Liver (tissue), 9 donors: ENCODE measurements around the gene CHI3L2. TPM values are rescaled to one million over a fixed set of nuclear protein-coding genes. Genes with fewer than 3 reads are reported as not detected.
"Not testable (repeated sequence)": the region's sequence is repeated elsewhere in the genome, so short reads cannot be mapped to it uniquely, and the experiment has no call there.

Experiments used
- DNase-seq: peaks from one replicate; pipeline ENCODE4 v3.0.0-alpha.2; 2017; ENCODE audit warnings: low spot score
- H3K27ac ChIP-seq, 2 donors: one replicate each; pipeline ENCODE4 v1.7.0; 2013; ENCODE audit warnings: inconsistent platforms in 2 of 2, low read length in 2 of 2, control low read depth in 1 of 2, low read depth in 1 of 2, mild to moderate bottlenecking in 1 of 2
- H3K27me3 ChIP-seq, 4 donors: one replicate each; pipeline versions ENCODE4 v1.6.1 to v1.7.0; 2013; ENCODE audit warnings: low read length in 3 of 4, inconsistent platforms in 1 of 4, mild to moderate bottlenecking in 1 of 4, moderate library complexity in 1 of 4; ENCODE audit not compliant: control insufficient read depth in 4 of 4, insufficient read depth in 4 of 4
- H3K36me3 ChIP-seq, 4 donors: one replicate each; pipeline versions ENCODE4 v1.6.1 to v1.7.0; 2013; ENCODE audit warnings: low read length in 3 of 4, mild to moderate bottlenecking in 3 of 4, low read depth in 1 of 4, moderate library complexity in 1 of 4; ENCODE audit not compliant: control insufficient read depth in 4 of 4, insufficient read depth in 3 of 4
- H3K4me1 ChIP-seq, 4 donors: one replicate each; pipeline versions ENCODE4 v1.6.1 to v1.7.0; 2013; ENCODE audit warnings: low read length in 3 of 4, mild to moderate bottlenecking in 3 of 4, moderate library complexity in 1 of 4; ENCODE audit not compliant: control insufficient read depth in 4 of 4, insufficient read depth in 4 of 4
- H3K4me3 ChIP-seq, 3 donors: one replicate each; pipeline versions ENCODE4 v1.6.1 to v1.7.0; 2013; ENCODE audit warnings: low read length in 3 of 3, control low read depth in 1 of 3, low read depth in 1 of 3, mild to moderate bottlenecking in 1 of 3
- H3K9ac ChIP-seq, 2 donors: one replicate each; pipeline ENCODE4 v1.7.0; 2013; ENCODE audit warnings: low read length in 2 of 2, mild to moderate bottlenecking in 2 of 2, moderate library complexity in 2 of 2, control low read depth in 1 of 2, low read depth in 1 of 2
- H3K9me3 ChIP-seq, 4 donors: one replicate each; pipeline versions ENCODE4 v1.6.1 to v1.7.0; 2013; ENCODE audit warnings: low read length in 3 of 4; ENCODE audit not compliant: control insufficient read depth in 4 of 4
- EGR1 ChIP-seq, 2 donors: IDR thresholded peaks; 2 replicates each; pipeline ENCODE4 v1.6.1; 2016 to 2018; ENCODE audit warnings: antibody characterized with exemption in 2 of 2, low read depth in 2 of 2
- FOXA1 ChIP-seq: IDR thresholded peaks from 2 replicates; pipeline ENCODE4 v1.6.1; 2016; ENCODE audit warnings: antibody characterized with exemption
- GABPA ChIP-seq, 2 donors: IDR thresholded peaks in 1 of 2; conservative IDR thresholded peaks in 1 of 2; 2 replicates each; pipeline ENCODE4 v1.6.1; 2016; ENCODE audit warnings: antibody characterized with exemption in 2 of 2, mild to moderate bottlenecking in 1 of 2, moderate library complexity in 1 of 2
- HNF4A ChIP-seq, 2 donors: conservative IDR thresholded peaks; 2 replicates each; pipeline ENCODE4 v1.6.1; 2016; ENCODE audit warnings: antibody characterized with exemption in 2 of 2, mild to moderate bottlenecking in 2 of 2
- HNF4G ChIP-seq: IDR thresholded peaks from 2 replicates; pipeline ENCODE4 v1.6.1; 2016; ENCODE audit warnings: antibody characterized with exemption
- NR2F2 ChIP-seq: IDR thresholded peaks from 2 replicates; pipeline ENCODE4 v1.6.1; 2016; ENCODE audit warnings: antibody characterized with exemption
- RXRA ChIP-seq, 2 donors: IDR thresholded peaks; 2 replicates each; pipeline ENCODE4 v1.6.1; 2017 to 2018; ENCODE audit warnings: antibody characterized with exemption in 2 of 2, mild to moderate bottlenecking in 1 of 2
- SP1 ChIP-seq: IDR thresholded peaks from 2 replicates; pipeline ENCODE4 v1.6.1; 2018; ENCODE audit warnings: antibody characterized with exemption, mild to moderate bottlenecking
- TAF1 ChIP-seq: conservative IDR thresholded peaks from 2 replicates; pipeline ENCODE4 v1.6.1; 2016; ENCODE audit warnings: antibody characterized with exemption, mild to moderate bottlenecking
- YY1 ChIP-seq: IDR thresholded peaks from 2 replicates; pipeline ENCODE4 v1.6.1; 2016; ENCODE audit warnings: antibody characterized with exemption, mild to moderate bottlenecking
- WGBS: extraction: QIAGEN DNeasy Blood & Tissue Kit; methylation state at CpG from one replicate; pipeline ENCODE4 v1.1.7; 2013; 5-methylcytosine and 5-hydroxymethylcytosine counted together
- polyA plus RNA-seq, 2 donors: library from polyadenylated mRNA; stranded (reverse) in 1 of 2; unstranded in 1 of 2; fragments of 200-250 nt in 1 of 2; fragments of >200 nt in 1 of 2; fragmentation: Nextera tagmentation in 1 of 2; extraction: Ambion mirVana in 1 of 2; gene quantifications; one replicate each; pipeline versions ENCODE4 v1.2.1 to v1.2.3, GENCODE V29; 2013 to 2015
- total RNA-seq, 2 donors: library from RNA; depleted of rRNA; stranded (reverse); fragments of >200 nt; gene quantifications; one replicate each; pipeline ENCODE4 v1.2.3, GENCODE V29; 2014
- TF ChIP-seq, protein P1 (sequence below): IDR thresholded peaks from 2 replicates; pipeline ENCODE4 v1.6.1; 2016; ENCODE audit warnings: antibody characterized with exemption, mild to moderate bottlenecking
- TF ChIP-seq, protein P2 (sequence below): IDR thresholded peaks from 2 replicates; pipeline ENCODE4 v1.6.1; 2016; ENCODE audit warnings: antibody characterized with exemption
- TF ChIP-seq, protein P3 (sequence below): IDR thresholded peaks from 2 replicates; pipeline ENCODE4 v1.6.1; 2016; ENCODE audit warnings: antibody characterized with exemption
- donor health status: healthy.
- donor health status: healthy.
- donor health status: healthy.
- donor health status: healthy.
- donor health status: healthy.

CHI3L2 gene
- total and polyA plus RNA-seq, 4 donors, result 0.07 to 0.32 (median 0.24) TPM

DNA sequence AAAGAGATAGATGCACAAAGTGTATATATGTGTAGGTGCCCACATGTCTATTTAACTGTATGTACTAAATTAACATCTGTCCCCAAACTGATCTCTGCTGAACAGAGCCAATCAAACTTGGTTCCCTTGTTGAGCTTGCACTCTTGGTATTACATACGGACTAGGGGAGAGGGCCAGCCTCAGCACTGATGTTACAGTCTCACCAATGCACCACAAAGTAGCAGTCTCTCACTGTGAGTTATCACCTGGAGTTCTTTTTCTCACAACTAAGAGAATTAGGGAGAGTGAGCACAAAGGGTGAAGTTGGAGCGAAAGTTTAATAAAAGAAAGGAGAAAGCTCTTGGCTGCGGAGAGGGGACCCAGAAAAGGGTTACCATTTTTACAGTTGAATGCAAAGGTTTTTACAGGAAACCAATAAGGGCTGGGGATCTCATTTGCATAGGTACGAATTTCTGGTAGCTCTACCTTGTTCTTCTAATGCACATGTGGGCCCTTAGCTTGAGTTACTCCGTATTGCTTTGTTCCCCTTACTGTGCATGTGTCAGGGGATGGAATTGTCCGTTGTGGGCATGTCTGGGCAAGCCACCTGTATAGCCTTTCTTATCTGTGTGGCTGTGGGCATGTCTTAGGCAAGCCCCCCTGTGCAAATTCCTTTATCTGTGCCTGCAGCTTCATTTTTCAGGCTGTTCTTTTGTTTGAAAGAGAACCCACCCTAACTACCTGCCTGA lies 13.3 kb upstream of the CHI3L2 start (continued):
- TF ChIP-seq, protein P1, sequence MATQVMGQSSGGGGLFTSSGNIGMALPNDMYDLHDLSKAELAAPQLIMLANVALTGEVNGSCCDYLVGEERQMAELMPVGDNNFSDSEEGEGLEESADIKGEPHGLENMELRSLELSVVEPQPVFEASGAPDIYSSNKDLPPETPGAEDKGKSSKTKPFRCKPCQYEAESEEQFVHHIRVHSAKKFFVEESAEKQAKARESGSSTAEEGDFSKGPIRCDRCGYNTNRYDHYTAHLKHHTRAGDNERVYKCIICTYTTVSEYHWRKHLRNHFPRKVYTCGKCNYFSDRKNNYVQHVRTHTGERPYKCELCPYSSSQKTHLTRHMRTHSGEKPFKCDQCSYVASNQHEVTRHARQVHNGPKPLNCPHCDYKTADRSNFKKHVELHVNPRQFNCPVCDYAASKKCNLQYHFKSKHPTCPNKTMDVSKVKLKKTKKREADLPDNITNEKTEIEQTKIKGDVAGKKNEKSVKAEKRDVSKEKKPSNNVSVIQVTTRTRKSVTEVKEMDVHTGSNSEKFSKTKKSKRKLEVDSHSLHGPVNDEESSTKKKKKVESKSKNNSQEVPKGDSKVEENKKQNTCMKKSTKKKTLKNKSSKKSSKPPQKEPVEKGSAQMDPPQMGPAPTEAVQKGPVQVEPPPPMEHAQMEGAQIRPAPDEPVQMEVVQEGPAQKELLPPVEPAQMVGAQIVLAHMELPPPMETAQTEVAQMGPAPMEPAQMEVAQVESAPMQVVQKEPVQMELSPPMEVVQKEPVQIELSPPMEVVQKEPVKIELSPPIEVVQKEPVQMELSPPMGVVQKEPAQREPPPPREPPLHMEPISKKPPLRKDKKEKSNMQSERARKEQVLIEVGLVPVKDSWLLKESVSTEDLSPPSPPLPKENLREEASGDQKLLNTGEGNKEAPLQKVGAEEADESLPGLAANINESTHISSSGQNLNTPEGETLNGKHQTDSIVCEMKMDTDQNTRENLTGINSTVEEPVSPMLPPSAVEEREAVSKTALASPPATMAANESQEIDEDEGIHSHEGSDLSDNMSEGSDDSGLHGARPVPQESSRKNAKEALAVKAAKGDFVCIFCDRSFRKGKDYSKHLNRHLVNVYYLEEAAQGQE, result no peak
- TF ChIP-seq FOXA1, result no peak
- no peak for TF ChIP-seq YY1
- TF ChIP-seq EGR1 (IDR thresholded peaks at IDR 0.05; ENCODE audit: low read depth in 2 of 2), result no peak
- TF ChIP-seq, protein P2, sequence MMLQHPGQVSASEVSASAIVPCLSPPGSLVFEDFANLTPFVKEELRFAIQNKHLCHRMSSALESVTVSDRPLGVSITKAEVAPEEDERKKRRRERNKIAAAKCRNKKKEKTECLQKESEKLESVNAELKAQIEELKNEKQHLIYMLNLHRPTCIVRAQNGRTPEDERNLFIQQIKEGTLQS, result no peak
- TF ChIP-seq HNF4G, result no peak
- no peak for TF ChIP-seq SP1
- TF ChIP-seq, protein P3, sequence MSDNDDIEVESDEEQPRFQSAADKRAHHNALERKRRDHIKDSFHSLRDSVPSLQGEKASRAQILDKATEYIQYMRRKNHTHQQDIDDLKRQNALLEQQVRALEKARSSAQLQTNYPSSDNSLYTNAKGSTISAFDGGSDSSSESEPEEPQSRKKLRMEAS, result no peak
- TF ChIP-seq HNF4A (conservative IDR thresholded peaks at IDR 0.05), result no peak
- TF ChIP-seq TAF1, result no peak
- TF ChIP-seq RXRA (IDR thresholded peaks at IDR 0.05), result no peak

DNA sequence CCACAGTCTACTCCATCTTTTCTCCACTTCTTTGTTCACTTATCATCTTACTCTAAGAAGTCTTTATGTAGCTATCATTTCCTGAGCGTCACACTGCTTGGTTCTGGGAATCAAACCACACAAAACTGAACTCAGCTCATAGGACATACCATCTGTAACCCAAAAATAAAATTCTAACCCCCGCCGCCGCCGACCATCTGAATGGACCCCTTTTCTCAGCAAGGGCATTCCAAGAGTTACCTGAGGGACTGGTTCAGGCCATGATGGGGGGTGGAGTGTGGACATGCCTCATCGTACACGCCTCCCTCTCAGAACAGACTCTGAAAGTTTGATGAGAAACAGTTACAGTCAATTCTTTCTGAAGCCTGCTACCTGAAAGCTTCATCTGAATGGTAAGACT lies 12.6 kb upstream of the CHI3L2 start:
- Histone ChIP-seq H3K9ac (no peak overlapping the region), H3K27me3 (no peaks in the 10 kb centered on the region), H3K36me3 (no peaks in the 10 kb centered on the region), H3K27ac (peak overlapping the region in 1 of 2 donors; percentile 19), H3K9me3 (no peaks in the 10 kb centered on the region), H3K4me3 (no peak overlapping the region), H3K4me1 (peaks cover 0 to 1% (median 0%) of the 10 kb centered on the region in 4 donors)
- 95% methylated on average over 7 of the region's 7 CpGs for WGBS
- TF ChIP-seq RXRA (IDR thresholded peaks at IDR 0.05), result no peak
- TF ChIP-seq HNF4G, result no peak
- TF ChIP-seq, protein P3, result no peak
- no peak for TF ChIP-seq EGR1 (IDR thresholded peaks at IDR 0.05; ENCODE audit: low read depth in 2 of 2)
- DNase-seq, result no peak

DNA sequence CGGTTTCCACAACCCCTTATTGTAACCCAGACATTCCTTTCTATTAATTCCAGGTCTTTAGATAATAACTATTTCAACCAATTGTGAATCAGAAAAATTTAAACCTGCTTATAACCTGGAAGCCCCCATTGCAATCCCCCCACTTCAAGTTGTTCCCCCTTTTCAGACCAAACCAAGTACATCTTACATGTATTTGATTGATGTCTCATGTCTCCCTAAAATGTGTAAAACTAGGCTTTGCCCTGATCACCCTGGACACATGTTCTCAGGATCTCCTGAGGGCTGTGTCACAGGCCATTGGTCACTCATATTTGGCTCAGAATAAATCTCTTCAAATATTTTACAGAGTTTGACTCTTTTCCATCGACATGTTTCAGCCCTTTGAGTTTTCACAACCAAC lies 12.2 kb upstream of the CHI3L2 start:
- H3K36me3 ChIP-seq, H3K4me1 ChIP-seq, H3K9ac ChIP-seq, H3K4me3 ChIP-seq, H3K27me3 ChIP-seq, DNase-seq, H3K9me3 ChIP-seq: not testable (repeated sequence)
- peak overlapping the region in 1 of 2 donors; percentile 19 for H3K27ac ChIP-seq
- 67% methylated on average over 2 of the region's 2 CpGs for WGBS

DNA sequence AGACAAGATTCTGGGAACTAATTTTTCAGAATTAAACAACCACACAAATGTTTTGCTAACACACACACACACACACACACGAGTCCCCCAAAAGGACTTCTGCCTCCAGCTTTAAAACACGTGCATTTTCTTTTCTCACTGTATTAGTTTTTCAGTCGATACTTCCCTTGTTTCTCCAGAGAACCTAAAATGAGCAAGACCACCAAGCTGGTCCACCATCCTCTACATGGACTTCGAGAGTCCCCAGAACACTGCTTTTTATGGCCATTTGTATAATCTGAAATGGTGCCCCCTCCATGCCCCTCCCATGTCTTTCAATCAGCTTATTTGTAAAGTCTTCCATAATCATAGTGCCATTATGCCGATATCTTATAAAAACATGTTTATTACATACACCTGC lies 10.8 kb upstream of the CHI3L2 start:
- Histone ChIP-seq H3K4me1 (peaks cover 0 to 1% (median under 1%) of the 10 kb centered on the region in 4 donors), H3K9me3 (no peaks in the 10 kb centered on the region), H3K36me3 (no peaks in the 10 kb centered on the region), H3K27ac (no peak overlapping the region), H3K27me3 (no peaks in the 10 kb centered on the region), H3K4me3 (no peak overlapping the region), H3K9ac (no peak overlapping the region)
- no peak for DNase-seq
- 83% methylated on average over 5 of the region's 5 CpGs for WGBS
- TF ChIP-seq, protein P3, result no peak
- no peak for TF ChIP-seq NR2F2
- no peak for TF ChIP-seq RXRA (IDR thresholded peaks at IDR 0.05)
- TF ChIP-seq GABPA (IDR thresholded peaks at IDR 0.05 in 1 of 2, conservative IDR thresholded peaks at IDR 0.05 in 1 of 2), result no peak
- TF ChIP-seq, protein P2, result no peak
- TF ChIP-seq, protein P1, result no peak
- TF ChIP-seq EGR1 (IDR thresholded peaks at IDR 0.05; ENCODE audit: low read depth in 2 of 2), result no peak
